Measurements from ENCODE around the gene POLE.

Gene POLE

DNA sequence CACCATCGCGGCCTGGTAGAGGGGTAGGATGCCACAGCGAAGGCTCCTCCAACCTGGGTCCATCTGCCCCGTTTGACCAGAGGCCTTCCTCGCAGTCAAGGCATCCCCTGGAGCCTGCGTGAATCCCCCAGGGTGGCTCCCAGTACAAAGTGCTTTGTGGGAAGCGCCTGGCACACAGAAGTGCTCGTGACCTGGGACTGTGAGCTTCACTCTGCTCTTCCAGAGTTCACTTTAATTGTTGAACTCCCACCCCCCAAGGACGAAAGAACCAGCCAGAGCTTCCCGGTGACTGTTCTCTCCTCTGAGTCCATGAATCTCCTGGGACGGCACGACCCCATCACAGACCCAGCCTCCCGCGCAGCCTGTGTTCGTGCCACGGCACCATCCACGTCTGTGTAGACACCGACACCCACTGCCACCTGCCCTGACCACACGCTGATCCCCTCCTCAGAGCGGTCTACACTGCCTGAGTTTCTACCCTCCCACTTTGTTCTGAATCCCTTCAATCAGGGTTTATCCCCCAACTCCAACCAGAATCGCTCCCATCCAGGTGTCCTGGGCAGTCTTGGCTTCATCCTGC lies 52.6 kb downstream of the POLE start:
- DNase-seq: no peak

- no peak for DNase-seq
Measured at GRCh38 chr12:132633901-132634300, 53.2 kb downstream of the POLE start.

- DNase-seq: no peak
Measured at GRCh38 chr12:132633398-132633797, 53.7 kb downstream of the POLE start.

DNA sequence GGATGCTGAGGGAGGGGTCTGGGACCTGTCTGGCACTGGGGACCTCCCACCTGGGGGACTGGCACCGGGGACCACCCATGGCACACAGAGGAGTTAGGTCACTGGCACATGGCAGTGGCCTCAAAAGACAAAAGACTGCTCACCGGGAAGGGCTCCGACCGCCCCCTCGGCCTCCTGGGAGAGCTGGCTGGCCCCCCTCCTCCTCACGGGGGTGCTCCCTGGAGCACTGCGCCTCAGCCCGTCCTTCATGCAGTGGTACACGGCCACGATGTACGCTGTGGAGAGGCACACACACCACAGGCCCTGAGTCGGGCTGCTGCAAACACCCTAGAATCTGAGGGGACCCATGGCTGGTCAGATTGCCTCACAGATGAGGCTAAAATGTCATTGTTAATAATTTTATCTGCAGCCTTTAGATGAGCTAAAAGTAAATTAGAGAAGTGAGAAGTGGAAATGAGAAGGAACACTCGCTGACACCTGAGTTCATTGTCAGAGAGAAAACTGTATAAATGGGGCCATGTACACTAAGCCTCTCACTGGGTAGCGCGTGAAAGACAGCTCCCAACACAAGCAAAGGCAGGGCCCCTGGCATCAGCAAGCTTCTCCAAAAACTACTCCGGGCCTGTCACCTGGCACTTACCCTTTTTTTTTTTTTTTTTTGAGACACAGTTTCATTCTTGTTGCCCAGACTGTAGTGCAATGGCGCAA lies 54.5 kb downstream of the POLE start:
- no peak for DNase-seq

- no peak for DNase-seq
Measured at GRCh38 chr12:132631666-132632065, 55.5 kb downstream of the POLE start.

GRCh38 chr12:132630672-132631071 lies 56.5 kb downstream of the POLE start:
- DNase-seq: no peak

- DNase-seq: no peak
Measured at GRCh38 chr12:132629330-132629729, 57.8 kb downstream of the POLE start.

DNA sequence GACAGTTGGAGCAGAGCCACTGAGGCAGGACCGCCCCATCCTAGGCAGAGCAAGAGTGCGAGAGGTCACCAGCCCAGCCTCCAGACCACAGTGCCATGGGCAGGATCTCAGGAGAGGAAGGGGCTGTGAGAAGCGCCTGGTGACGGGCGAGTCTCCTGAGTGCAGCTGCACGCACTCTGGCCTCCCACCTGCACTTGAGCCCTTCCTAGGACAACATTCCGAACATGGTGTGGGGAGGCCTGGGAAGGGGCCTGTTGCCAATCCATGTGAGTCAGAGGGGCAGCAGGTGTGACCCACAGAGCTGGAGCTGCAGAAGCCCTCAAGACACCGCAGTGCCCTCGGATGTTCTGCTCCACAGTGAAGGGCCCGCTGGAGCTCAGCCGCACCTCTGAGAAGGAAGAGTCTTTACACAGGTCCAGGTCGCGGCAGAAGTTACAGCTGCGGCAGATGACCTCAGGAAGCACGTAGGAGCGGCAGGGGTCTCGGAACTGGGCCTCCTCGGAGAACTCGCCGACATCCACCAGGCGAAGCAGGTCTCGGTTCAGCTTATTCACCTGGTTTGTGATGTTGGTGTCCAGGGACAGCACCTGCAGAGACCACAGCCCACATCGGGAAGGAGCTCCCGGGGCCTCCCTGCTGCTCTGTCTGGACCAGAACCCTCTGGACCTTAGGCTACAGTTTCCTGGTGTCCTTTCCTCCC lies 61.3 kb downstream of the POLE start:
- DNase-seq: no peak

DNA sequence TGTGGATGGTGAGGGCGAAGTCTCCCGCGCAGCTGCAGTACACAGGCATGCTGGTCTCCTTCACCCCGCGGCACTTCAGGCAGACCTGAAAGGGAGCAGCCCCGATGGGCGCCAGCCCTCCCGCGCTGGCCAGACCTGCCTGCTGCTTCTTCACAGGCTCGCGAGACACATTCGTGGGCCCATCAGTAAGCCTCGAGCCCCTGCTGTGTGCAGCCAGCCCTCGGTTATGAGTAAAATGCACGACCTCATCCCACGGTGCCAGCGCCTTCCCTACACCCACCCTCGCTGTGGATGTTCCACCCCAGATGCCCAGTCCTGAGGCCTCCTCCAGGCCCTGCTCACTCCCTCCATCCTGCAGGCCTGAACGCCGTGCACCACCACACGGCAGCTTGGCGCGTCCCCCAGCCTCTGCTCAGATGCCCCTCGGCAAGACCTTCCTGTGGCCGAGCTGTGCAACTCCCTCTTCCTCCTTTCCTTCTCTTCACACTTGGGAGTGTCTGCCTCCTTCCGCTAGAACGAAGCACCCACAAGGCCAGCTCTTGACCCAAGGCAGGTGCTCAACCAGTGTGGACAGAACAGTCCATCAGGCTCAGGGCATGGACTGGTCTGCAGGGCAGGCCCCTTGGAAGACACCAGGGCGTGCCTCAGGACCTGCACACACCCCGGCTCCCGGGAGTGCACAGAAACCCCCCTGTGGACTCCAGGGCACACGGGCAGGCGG lies 62.1 kb downstream of the POLE start:
- DNase-seq: no peak

DNA sequence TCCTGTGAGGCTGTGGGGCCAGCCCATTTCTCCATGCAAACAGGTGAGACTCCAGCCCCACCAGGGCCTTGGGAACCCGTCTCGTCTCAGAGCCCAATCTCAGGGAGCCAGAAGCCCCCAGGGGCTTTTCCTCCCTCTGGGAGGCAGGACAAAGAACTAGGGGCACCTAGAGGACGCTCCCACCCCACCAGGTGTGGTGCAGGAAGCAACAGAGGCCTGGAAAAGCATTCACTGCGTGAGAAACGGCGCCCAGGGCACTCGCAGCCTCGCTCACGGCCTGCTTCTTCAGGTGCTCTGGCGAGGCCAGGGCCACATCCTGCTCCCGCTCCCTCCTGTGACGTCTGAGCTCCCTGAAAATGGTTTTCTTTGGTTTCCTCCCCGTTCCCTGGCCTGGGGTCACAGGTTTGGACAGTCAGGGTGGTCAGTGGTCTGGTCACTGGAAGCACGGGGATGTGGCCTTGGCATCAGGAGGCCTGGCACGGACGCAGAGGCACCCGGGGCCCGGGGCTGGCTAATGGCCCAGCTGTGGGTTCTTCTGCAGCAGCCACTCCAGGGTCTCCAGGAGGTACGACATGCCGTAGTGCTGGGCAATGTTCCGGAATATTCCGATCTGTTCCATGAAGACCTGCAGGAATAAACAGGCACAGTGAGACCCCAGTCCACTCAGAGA lies 62.8 kb downstream of the POLE start:
- no peak for DNase-seq

DNA sequence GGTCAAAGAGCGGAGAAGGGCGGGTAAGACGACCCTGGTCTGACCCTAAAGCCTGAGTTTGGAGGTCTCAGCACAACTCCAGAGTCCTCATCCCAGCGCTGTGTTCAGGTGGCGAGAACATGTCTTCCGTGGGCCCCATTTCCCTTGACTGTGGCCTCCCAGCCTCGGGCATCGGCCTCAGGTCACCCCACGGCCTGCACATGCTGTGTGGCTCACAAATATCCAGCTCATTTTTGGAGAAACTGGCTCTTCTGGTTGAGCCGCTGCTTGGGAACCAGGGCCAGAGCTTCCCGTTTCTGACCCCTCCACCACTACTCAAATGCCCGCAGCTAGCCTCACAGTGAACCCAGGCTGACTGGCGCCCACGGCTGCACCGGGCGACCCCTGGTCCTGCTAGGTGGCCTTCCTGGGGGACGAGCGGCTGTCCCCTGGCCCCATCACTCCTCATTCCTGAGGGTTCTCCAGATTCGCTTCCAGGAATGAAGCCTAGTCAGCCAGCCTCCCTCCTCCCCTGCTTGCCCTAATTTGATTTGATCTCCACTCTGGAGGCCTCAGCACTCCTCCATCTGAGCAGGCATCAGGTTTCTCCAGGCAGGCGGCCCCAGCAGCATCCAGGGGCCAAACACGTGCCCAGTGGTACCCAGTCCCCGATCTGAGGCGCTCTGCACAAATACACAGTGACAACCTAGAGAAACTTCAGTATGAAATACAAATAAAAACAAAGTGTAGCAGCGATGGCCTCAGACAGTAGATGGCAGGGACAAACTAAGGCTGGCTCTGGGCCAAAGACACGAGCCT lies 63.9 kb downstream of the POLE start:
- no peak for DNase-seq

DNA sequence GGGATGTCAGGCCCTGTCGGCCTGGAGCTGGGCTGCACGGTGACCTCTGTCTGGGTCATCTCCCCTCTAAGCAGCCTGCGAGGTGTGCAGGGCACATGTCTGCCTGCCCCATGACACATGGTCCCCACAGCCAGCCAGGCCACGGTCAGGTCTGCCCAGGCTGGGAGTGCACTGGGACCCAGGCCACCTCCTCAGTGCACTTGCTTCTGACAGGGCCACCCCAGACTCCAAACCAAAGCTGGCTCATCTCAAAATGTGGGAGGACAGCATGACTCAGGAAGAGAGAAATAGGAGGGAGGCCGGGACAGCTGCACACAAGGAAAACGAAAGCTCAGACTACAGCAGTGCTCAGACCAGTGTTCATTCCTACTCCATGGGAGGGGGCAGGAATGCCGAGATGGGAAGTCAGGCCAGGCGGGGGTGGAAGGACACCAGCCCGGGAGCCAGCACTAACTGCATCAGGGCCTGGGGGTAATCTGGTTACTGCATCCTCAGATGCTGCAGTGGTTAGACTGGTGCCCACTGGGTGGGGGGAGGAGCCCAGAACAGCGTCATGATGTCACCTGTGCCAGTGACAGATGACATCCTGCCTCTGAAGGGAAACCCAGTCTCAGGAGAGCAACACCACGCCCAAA lies 64.6 kb downstream of the POLE start:
- DNase-seq: peak in 10 of 56 donors; percentile 8 to 53 (median 26)

- no peak for DNase-seq
Measured at GRCh38 chr12:132621657-132622435, 65.3 kb downstream of the POLE start.

DNA sequence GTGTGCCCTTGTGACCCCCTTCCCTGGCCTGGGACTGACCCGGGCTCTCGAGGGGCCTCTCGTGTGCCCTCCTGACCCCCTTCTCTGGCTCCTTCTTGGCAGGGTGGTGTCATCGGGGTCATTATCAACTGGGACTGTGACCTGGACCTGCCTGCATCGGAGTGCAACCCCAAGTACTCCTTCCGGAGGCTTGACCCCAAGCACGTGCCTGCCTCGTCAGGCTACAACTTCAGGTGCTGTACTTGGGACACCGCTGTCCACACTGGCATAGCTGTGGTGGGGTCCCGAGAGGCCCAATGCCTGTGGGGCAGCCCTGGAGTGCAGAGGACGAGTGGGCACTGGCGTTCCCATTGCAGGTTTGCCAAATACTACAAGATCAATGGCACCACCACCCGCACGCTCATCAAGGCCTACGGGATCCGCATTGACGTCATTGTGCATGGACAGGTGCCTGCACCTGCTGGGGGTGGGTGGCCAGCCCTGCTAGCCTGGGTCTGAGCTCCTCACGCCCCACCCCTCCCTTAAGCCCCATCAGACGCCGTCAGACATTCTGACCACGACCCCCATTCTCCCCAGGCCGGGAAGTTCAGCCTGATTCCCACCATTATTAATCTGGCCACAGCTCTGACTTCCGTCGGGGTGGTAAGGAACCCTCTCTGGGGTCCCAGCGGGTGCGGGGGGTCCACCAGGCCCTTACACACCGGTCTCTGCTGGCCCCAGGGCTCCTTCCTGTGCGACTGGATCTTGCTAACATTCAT lies 66.1 kb downstream of the POLE start:
- DNase-seq: no peak

DNA sequence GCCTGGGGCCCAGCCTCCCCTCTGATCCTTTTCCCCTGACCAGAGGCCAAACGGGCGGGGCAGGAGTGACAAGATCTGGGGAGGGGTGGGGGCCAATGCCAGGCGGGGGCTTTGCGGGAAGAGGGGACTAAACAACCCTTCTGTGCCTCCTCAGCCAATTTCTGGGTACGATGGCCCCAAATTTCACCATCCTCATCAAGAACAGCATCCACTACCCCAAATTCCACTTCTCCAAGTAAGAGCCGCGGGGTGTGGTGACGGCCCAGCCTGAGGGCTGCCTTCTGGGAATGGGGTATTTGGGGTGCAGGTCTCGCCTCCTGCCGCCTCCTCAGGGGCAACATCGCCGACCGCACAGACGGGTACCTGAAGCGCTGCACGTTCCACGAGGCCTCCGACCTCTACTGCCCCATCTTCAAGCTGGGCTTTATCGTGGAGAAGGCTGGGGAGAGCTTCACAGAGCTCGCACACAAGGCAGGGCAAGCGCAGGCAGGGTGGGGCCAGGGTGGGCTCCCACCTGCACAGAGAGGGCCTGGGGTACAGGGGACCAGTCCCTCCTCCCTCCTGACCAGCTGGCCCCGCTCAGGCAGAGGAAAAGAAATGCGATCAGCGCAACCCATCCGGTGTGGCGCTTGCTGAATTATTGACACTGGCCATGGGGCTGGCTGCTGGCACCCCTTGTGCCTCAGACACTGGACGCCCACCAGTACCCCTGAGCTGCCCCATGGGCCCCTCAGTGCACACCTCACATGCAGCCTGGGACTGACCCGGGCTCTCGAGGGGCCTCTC lies 66.8 kb downstream of the POLE start:
- no peak for DNase-seq

DNA sequence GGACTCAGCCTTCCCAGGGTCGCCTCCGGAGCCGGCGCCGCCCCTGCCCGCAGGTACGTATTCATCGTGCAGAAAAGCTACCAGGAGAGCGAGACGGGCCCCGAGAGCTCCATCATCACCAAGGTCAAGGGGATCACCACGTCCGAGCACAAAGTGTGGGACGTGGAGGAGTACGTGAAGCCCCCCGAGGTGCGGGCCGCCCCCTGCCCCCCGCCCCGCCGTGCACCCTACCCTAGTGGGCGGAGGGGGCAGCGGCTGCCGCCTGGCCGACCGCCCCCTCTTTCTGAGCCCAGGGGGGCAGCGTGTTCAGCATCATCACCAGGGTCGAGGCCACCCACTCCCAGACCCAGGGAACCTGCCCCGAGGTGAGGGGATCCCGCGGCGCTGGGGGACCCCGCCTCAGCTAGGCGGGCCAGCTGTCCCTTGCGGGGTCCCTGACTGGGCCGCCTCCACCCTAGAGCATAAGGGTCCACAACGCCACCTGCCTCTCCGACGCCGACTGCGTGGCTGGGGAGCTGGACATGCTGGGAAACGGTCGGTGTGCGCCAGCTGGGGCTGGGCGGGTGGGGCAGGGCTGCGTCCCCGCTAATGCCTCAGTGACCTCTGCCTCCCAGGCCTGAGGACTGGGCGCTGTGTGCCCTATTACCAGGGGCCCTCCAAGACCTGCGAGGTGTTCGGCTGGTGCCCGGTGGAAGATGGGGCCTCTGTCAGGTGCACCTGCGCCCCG lies 67.6 kb downstream of the POLE start:
- DNase-seq: peak in 1 of 56 donors; percentile 27

DNA sequence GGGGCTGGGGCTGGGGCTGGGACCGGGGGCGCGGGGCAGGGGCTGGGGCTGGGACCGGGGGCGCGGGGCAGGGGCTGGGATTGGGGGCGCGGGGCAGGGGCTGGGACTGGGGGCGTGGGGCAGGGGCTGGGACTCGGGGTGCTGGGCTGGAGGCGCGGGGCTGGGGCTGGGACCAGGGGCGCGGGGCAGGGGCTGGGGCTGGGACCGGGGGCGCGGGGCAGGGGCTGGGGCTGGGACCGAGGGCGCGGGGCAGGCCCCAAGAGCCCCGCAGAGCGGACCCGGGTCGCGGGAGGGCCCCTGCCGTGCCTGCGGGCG lies 68.1 kb downstream of the POLE start:
- no peak for DNase-seq

Measured in nucleus accumbens (tissue), 56 donors.